NCI-H1436 (cell line): ENCODE measurements around the gene BRI3.

Experiments
- DNase-seq: peaks from one replicate; lab custom pipeline; 2025; lab: John Stamatoyannopoulos, UW

BRI3 gene

DNA sequence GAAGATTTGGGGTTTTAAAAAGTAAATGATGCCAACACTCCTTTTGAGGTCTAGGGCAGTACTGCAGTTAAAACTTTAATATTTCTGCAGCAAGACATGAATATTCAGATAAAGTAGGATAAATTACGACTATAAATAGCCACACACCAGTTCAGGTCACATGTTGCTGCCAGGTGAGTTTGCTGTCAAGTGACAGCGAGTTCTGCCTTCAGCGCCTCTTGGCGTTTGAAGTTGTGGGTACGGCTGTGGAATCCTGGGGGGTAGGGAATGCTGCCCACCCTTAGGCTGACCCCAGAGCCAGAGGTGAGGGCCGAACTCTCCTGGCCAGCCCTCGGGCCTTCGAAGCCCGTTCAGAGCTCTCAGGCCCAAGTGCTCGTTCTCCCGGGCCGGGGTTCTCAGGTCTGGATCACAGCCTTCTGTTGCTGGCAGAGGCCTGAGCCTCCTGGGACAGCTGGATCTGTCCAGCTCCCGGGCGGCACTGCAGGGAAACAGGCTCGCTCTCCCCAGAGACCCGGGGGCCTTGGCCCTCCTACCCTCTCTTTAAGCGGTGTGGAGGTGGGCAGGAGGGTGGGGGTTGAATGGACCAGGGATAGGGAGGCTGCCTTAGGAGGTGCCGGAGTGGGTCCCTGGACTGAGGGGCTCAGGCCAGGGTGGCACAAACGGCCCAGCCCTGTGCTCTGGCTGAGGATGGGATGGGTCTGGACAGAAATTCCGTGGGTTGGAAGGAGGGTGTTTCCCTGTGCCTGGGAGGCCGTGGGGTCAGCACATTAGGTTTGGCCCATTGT is 5.4 kb downstream of the BRI3 start:
- DNase-seq, result no peak

DNA sequence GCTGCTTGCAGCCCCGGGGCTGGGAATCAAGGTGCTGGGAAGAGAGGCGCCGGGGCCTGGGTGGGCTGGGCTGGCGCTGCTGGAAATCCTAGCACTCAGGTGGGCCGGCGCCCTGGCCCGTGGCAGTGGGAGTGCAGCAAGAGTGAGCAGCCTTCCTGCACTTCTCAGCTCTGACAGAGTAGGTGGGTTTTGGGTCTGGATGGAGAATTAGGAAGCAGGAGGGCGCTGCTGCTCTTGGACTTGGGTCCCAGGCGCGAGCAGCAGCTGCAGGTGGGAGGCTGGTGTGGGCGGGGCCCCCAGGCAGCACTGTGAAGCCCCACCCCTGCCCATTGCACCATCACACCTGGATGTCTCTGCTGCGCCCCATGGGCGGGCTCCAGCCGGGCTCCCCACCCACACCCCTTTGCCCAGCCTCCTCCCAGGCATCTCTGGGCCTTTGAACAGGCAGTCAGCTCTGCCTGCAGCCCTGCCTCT is 6.0 kb downstream of the BRI3 start:
- peak; percentile 55 for DNase-seq

DNA sequence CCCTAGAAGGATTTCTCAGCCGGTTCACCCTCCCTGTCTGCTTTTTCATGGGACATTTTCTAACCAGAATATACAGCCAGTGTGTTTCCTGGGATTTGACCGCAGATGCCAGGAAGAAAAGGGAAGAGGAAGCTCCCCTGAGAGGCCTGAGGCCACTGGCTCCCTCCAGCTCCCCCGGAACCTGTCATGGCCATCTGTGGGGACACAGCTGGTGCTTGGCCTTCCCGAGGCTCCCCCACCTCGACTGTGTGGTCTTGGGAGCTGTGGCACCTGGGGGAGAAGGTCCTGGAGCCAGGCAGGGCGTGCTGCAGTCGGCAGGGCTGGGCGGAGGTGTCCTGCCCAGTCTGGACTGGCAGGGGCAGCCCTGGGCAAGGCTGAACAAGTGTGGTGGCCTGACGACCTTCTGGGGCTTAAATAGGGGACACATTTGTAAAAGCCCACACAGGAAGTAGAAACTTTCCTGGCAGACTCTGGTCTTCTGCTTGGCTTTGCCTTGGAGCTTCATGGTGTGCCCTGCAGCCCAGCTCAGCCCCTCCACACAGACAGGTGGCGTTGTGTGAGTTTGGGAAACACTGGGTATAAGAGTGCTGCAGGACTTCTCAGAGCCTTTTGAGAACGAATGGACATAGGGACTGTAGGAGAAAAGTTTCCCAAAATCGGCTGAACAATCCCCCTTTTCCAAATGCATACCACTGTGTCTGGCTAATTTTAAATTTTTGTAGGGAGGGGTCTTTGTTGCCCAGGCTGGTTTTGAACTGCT is 6.8 kb downstream of the BRI3 start:
- DNase-seq, result no peak

DNA sequence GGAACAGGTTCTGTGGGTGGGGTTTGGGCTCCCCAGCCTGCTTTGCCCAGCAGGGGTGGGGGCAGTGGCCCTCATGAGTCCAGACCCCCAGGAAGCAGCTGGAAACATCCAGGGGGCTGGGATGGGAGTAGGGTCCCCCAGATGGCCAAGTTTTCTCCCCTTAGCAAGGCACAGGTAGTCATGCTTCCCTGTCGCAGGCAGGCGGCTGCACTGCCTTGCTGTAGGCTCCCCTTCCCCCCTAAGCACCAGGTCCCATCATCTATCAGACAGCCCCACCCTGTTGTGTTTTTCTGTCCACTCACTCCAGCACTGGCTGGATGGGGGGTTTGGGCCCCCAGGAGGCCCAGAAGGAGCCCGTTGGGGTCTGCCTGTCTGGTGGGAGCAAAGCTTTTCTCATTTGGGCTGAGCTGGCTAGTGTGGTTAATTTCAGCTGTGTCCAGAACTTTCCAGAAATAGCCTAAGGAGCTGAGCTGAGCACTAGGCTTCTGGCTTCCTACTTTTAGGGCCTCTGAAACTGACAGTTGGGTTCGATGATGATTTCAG is 7.9 kb downstream of the BRI3 start:
- no peak for DNase-seq

DNA sequence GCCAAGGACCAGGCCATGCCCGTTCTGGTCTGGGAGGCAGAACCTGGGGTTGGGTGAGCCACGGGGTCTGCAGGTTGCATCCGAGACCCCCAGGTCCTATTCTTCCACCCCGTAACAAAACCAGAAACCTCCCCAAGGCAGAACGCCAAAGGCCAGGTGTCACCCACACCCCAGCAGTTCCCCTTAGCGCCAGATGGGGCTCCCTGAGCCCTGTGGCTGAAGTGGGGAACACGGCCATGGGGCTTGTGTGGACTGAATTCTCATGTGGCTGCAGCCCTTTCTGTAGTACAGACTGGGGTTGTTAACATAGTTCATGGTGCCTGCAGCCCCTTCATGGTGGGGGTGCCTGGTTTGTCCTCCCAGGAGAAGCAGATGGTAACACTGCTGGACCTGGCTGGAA is 10.2 kb downstream of the BRI3 start:
- no peak for DNase-seq

DNA sequence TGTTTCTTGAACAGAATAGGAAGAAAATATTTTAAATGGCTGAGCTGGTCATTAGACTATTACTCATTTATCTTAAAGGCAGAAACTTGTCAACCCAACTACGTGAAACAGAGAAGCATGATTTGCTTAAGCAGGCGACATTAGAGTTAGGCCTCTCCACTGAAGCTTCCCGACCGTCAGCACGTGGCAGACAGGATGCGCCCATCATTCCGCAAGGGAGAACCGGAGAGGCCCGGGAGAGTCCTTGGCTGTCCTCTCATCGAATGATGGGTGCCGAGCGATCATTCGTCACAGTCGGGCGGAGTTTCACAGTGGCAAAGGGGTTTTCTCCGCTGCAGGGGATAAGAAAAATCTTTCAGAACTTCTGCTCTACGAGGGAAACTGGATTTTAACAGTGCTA is 11.8 kb downstream of the BRI3 start:
- no peak for DNase-seq

DNA sequence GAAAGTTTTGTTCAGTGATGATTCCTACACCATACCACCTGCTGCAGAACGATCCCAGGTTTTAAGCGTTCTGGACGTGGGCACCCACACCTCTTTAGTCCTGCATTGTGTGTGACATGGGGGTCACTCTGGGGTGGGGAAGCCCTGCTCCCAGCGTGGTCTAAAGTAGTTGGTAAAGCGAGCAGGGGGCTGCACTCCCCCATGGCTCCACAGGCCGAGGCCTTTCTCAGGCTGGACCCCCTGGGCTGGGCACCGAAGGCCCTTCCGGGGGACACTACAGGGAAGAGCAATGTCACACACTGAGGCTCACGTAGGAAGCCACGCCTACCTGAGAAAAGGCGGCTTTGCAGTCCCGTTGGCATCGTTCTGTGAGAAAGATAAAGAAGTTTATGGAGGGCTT is 12.3 kb downstream of the BRI3 start:
- DNase-seq, result no peak

DNA sequence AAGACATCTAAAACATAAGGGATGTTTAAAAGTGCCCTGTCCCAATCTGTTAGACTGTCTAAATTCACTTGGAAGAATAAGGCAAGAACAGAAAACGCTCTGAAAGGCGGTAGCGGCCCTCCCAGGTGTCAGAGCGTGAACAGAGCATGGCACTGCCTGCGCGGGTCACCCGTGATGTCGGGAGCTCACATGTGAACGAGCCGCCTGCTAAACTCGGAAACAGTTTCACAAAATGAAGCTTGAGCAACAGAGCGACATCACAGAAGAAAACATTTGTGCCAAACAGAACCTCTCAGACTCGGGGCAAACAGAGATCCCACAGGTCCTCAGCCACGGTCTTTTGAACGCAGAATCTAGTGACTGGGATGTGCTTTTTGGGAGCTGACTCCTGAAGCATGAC is 12.8 kb downstream of the BRI3 start:
- DNase-seq, result no peak

DNA sequence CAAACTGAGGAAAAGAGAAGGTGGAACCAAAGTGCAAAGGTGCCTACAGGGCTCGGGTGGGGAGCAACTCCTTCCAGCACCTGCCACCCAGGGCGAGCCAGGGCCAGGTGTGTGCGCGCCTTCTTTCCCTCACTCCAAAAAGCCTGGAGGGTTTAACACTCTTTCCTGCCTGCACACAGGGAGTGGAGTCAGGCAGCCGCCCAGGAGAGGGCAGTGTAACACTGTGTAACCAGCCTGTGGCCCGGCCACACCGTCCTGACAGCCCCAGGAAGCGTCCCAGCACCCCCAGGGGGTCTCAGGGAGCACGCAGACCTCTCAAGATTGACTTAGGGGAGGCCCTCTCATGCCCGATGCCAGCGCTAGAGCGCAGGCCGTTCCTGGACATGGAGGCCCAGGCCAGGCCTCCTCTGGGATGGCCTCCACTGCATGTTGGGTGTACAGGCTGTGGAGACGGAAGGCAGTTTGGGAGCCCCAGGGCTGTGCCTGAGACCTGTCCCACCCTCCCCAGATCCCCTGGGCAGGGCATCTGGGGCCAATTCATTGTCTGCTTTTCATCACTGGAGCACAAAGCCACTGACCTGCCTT is 13.4 kb downstream of the BRI3 start:
- DNase-seq, result peak; percentile 37

DNA sequence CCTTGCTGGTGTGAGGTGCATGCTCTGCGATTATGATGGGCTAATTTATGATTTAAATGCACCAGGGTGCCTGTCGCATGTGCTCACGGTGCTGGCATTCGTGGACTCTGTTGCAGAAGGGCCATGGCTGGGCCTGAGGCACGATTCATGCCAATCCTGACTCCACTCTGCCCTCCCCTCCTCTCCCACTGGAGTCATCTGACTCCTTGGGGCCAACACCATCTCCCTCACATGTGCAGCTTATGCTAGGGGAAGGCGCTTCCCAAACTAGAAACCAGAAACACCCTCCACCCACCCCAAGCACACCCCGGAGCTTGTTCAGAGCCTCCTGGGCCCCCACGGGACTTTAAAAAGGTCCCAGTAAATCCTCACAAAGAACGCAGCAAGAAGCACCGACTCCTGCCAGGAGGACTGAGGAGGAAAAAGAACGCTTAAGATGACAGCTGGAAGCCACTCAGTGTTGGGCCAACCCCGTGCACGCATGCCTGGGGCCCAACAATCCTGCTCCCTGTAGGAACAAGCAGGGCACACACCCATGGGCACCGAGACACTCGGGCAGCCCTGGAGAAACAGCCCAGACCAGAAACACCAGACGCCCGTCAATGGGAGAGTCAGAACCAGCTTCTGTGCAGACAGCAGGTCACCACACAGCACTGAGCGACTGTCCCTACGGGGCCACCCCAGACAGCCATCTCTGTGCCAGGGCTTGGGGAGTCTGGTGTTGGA is 14.1 kb downstream of the BRI3 start:
- no peak for DNase-seq

DNA sequence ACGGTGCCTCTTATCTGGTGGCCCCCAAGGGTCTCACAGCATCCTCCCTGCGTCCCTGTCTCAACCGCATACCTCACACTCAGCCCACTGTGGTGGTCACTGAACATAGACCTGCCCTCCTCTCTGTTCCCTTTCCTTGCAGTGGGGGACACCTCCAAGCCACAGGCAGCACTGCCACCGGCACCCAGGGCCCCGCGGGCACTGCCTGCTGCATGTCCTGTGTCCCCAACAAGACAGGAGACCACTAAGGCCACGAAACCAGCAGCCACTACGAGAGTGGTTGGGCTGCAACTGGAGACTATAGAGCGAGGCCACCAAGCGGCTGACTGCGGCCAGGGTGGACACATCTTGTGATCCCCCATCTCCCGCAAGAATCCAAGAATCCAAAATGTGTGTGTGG is 15.3 kb downstream of the BRI3 start:
- DNase-seq, result no peak

DNA sequence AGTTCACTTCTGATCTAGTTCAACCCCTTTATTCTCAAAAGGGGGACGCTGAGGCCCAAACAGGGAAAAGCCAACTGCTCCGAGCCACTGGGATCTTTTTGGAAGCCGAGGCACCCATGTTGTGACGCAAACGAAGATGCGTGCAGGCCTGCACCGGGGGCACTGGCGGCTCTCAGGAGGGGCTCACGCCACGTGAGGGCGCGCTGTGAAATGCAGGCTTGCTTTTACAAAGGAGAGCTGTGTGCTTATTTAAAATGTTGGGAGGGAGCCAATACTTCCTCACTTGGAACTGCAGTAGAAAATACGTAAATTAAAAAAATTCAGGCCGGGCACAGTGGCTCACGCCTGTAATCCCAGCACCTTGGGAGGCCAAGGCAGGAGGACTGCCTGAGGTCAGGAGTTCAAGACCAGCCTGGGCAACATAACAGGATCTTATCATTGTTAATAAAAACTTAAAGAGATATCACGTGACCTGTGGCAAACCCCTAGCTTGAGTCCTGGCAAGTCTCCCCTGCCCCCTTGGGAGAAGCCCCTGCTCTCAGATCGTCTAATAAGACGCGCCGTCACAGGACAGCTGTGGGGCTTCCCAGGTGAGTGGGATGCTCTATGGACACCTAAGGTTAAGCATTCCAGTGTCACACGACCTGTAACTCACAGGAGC is 16.3 kb downstream of the BRI3 start:
- no peak for DNase-seq

DNA sequence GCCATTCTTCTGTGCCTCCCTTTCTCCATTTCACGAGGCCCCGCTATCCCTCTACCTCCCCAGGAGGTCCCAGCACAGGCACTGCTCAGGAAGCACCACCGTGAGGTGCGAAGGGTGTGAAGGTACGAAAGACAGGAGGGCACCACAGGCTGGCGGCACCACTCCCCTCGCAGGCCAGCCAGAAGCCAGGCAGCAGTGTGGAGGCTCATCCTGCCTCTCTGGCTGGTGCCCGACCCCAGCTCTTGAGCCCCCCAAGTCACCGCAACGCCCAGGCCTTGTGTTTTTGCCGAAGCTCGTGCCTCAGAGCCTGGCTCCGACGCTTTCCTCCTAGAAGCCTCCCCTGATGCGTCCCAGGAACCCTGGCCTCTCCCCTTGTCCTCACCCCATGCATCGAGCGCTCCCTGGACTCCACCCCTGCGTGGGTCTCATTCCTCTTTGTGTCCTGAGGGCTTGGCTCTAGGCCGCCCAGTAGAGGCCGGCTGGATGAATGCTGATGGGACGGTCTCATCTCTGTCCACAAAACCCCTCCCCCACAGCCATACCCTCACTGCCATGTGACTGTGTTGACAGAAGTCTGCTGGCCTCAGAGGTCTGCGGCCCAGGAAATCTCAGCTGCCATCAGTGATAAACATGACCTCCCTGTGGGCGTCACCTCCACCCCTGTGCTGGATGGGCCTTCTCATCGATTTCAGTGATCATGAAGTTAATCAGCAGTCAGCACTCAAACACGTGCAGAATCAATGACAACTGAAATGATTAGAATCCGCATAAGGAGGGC is 19.3 kb downstream of the BRI3 start:
- DNase-seq, result no peak

DNA sequence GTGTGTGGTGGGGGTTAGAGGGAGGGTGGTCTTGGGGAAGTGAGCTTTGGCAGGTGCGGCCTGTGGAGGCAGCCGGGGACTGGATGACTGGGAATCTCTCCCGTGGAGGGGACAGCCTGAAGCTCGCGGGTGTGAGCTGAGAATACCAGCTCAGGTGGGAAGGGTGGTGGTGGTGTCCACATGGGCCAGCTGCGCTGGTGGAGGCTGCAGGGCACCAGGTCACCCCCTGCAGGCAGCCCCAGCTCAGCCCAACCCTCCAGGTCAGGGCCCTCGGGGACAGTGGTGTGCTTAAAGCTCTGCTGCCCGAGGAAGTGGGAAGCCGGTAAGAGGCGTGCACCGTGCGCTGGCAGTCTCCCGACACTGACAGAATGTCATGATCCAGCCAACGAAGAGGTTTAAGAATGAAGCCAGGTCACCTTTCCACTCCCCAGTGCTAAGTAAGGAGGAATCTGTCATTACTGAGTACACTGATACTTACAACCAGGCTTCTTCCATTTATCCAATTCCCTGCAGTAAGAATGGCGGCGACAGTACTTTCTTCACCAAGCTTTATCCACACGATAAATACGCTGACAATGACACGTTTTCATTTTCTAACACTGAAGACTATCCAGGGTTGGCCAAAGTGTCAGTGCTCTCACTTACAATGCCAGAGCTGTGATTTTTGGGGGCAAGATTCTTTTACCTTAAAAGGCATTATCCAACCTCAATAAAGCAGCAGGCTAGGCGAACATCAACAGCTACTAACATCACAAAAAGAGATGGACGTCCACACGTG is 20.4 kb downstream of the BRI3 start:
- DNase-seq, result no peak

DNA sequence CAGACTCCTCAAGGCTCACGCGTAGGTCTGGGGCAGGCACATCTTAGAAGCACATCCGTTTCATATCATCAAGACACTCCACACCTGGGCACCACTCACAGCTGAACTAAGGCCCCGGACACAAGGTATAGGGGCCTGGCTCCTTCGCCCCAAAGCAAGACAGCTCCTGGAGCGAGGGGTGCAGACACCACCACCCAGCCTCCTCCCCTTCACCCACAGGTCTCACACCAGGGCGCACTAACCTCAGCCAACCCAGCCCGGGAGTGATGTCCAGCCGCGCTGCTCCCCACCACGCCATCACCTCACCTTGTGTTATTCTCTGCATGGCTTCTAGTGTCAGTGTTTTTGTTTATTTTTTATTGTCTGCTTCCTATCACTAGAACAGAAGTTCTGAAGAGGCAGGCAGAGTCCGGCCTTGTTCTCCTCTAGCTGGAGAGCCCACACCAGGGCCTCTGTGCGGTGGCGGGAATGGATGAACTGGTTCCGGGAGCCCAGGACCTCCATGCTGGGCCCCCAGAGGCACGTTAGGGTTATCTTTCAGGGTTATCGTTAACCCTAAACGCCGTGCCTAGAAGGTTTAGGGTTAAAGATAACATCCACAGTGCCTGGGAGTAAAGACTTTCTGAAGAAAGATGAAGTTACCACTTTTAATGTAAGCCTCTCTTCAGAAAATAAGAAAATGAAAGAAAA is 21.8 kb downstream of the BRI3 start:
- no peak for DNase-seq

DNA sequence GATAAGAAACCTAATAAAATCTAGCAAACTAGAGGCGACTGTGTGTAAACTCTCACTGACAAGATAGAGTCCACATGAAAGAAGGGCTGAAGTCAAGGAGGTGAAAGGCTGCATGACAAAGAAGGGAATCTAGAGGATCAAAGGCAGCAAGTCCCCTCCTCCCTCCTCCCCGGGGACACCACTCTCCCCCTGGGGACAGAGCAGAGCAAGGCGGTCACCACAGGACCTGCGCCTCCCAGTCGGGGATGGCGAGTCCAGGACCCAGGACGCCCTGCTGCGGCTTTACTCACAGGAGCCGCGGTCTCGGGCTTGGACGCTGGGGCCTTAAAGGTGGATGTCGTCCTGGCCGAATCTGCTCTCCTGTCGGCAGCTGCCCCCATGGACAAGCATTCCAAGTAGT is 22.4 kb downstream of the BRI3 start:
- DNase-seq, result no peak

DNA sequence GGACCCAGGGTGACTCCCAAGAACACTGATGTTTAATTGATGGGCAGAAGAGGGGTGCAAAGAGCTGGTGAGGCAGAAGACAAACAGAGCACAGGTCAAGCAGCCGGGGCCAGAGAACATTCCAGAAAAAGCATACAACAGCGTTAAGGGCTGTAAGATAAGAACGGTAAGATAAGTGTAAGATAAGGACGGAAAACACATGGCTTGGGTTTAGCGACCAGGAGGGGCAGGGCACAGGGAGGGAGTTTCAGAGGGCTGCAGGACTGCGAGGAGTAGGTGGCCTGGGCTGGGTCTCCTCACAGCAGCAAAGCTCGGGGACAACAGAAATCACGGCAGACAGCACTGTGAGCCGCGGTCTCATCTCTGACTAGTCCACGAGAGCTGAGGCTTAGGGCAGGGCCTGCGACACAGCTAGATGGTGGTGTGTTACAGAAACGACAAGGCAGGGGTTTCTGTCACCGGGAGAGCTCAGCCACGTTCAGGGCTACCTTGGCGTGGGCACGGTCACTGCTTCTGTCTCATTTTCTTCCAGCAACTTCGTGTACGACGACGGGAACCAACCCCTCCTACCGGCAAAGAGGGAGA is 24.6 kb downstream of the BRI3 start:
- DNase-seq, result no peak

DNA sequence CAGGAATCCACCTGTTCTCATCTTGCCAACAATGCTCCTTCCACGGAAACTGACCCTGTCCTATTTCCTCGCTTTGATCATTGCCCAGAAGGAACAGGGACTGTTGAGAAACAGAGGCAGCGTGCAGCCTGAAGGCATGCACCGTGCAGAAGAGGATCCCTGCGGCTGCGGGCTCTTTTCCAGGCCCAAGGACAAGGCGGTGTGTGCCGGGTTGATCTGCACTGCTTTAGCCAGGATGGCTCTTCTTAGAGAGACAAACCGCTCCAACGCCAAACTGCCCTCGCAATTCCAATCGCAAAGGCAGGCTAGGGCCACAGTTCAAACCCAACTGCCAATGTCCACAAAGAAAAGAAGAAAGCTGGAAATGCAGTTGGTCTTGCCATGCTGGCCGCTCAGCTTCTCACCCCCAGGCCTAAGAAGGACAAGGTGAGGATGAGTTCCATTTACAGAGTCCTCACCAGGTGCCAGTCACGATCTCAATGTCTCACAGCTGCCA is 26.5 kb downstream of the BRI3 start:
- no peak for DNase-seq

DNA sequence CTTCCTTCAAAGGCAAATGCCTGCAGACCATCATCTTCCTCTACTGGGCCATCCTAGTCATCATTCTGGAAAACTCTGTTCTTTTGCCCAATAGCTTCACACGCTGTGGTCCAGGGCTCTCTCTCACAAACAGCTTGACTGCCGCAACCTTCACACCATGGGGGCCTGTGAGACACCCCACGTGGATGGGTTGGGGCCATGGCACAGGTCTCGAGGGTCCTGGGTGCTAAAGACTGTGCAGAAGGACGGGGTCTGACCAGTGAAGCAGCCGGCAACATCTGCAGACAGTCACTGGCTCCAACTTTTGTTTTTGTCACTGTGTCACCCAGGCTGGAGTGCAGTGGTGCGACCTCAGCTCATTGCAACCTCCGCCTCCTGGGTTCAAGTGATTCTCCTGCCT is 28.1 kb downstream of the BRI3 start:
- DNase-seq, result no peak
